DND-41 (cell line): ENCODE data around the gene CYSLTR2.
A peak's percentile ranks its signal among the peaks of the same experiment; 100 is the strongest.

Experiments used
- EZH2 ChIP-seq: IDR thresholded peaks from 3 replicates; pipeline ENCODE4 v1.6.1; 2012; ENCODE audit warnings: borderline replicate concordance, low read depth, mild to moderate bottlenecking, moderate library complexity, low read length, inconsistent platforms; ENCODE audit not compliant: severe bottlenecking
- TF ChIP-seq, protein P1 (sequence below): IDR thresholded peaks from 2 replicates; pipeline ENCODE4 v1.5.1; 2012; ENCODE audit warnings: borderline replicate concordance, low read length, moderate library complexity, mild to moderate bottlenecking; ENCODE audit not compliant: poor library complexity, severe bottlenecking; ENCODE audit errors: extremely low read depth

DNA sequence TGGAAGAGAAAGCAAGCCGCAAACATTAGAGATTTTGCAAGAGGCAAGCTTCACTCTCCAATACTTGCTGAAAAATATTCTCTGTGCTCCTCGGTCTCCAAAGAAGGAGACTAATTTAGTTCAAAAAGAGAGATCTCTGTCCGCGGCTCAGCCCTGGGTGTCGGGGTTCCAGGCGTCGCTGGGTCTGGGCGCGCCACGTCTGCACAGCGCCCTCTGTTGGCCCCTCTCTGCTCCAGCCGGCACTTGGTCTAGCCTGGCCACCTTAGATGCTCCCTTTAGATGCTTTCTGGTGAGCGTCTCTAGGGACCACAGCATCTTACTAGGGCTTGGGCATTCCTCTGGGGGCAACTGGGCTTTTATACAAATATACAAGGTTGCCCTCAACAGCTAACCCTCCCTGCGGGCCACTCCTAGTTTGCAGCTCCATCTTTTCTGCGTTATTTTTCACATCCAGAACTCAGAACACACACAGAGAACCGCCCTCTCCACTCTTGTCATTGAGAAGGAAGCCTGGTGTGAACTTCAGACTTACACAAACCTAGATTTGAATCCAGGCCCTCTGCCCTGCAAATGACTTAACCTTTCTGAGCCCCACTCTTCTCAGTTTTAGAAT is 78.3 kb downstream of the CYSLTR2 start:
- TF ChIP-seq, protein P1, sequence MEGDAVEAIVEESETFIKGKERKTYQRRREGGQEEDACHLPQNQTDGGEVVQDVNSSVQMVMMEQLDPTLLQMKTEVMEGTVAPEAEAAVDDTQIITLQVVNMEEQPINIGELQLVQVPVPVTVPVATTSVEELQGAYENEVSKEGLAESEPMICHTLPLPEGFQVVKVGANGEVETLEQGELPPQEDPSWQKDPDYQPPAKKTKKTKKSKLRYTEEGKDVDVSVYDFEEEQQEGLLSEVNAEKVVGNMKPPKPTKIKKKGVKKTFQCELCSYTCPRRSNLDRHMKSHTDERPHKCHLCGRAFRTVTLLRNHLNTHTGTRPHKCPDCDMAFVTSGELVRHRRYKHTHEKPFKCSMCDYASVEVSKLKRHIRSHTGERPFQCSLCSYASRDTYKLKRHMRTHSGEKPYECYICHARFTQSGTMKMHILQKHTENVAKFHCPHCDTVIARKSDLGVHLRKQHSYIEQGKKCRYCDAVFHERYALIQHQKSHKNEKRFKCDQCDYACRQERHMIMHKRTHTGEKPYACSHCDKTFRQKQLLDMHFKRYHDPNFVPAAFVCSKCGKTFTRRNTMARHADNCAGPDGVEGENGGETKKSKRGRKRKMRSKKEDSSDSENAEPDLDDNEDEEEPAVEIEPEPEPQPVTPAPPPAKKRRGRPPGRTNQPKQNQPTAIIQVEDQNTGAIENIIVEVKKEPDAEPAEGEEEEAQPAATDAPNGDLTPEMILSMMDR, result peak; percentile 50
- TF ChIP-seq EZH2, result no peak
